ENCODE data around the gene SORL1.

The SORL1 gene

DNA sequence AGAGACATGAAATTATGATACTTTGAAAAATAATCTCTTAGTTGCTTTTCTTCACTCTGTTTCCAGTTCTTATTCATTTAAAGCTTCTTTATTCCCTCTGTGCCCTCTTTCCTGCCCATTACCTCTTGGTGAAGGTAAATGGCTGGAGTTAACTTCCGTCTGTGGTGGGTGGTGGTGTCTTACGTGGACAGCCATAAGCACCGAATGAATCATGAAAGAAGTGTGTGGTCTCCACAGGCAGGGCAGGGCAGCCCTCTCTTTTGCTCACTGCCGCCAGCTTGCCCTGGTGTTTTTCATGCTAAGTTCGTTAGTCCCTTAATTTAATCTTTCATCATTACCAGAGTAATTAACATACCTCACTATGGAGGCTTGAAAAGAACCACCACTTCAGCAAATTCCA lies 99.3 kb downstream of the SORL1 start:
- no peak for TF ChIP-seq CTCF (IDR thresholded peaks at IDR 0.05; ENCODE audit: low read depth, low read length)
- no peak overlapping the region for H3K4me3 ChIP-seq (replicated peaks in 1 of 2; ENCODE audit: low read depth in 2 of 2, low read length in 2 of 2)
- no peak for DNase-seq (ENCODE audit: low read depth in 2 of 2)

GRCh38 chr11:121552154-121552553 lies 100.0 kb downstream of the SORL1 start:
- no peak overlapping the region for H3K4me3 ChIP-seq (replicated peaks in 1 of 2; ENCODE audit: low read depth in 2 of 2, low read length in 2 of 2)
- no peak for DNase-seq (ENCODE audit: low read depth in 2 of 2)
- TF ChIP-seq CTCF (IDR thresholded peaks at IDR 0.05; ENCODE audit: low read depth, low read length): no peak

DNA sequence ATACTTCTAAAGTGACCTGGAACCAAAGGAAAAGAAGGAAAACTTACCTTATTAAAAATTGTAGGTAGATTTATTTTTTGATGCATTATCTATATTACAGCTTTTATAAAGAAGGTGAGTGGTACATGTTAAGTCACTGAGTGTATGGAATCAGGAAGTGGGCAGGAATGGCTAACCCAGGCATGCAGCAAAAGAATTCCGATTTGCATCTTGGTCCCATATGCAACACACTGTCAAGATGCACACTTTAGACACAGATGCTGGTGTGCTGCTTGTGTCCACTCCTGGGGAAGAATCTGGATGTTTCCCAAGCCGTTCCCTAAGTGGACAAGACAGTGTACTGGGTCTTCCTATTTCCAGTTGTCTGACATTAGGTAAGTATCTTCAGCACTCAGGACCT lies 100.5 kb downstream of the SORL1 start:
- no peak for TF ChIP-seq CTCF (IDR thresholded peaks at IDR 0.05; ENCODE audit: low read depth, low read length)
- no peak for DNase-seq (ENCODE audit: low read depth in 2 of 2)
- H3K4me3 ChIP-seq (replicated peaks in 1 of 2; ENCODE audit: low read depth in 2 of 2, low read length in 2 of 2): no peak overlapping the region

- no peak for DNase-seq (ENCODE audit: low read depth in 2 of 2)
- H3K4me3 ChIP-seq (replicated peaks in 1 of 2; ENCODE audit: low read depth in 2 of 2, low read length in 2 of 2): no peak overlapping the region
- TF ChIP-seq CTCF (IDR thresholded peaks at IDR 0.05; ENCODE audit: low read depth, low read length): no peak
These were observed 101.3 kb downstream of the SORL1 start for GRCh38 chr11:121553389-121553788.

- H3K4me3 ChIP-seq (replicated peaks in 1 of 2; ENCODE audit: low read depth in 2 of 2, low read length in 2 of 2): no peak overlapping the region
- no peak for TF ChIP-seq CTCF (IDR thresholded peaks at IDR 0.05; ENCODE audit: low read depth, low read length)
- DNase-seq (ENCODE audit: low read depth in 2 of 2): peak; percentile 5 to 12
These were observed 101.7 kb downstream of the SORL1 start for GRCh38 chr11:121553806-121554205.

- TF ChIP-seq CTCF (IDR thresholded peaks at IDR 0.05; ENCODE audit: low read depth, low read length): no peak
- no peak overlapping the region for H3K4me3 ChIP-seq (replicated peaks in 1 of 2; ENCODE audit: low read depth in 2 of 2, low read length in 2 of 2)
- DNase-seq (ENCODE audit: low read depth in 2 of 2): no peak
These were observed 102.4 kb downstream of the SORL1 start for GRCh38 chr11:121554552-121554951.

GRCh38 chr11:121555121-121555520 lies 103.0 kb downstream of the SORL1 start:
- no peak for DNase-seq (ENCODE audit: low read depth in 2 of 2)
- no peak for TF ChIP-seq CTCF (IDR thresholded peaks at IDR 0.05; ENCODE audit: low read depth, low read length)
- no peak overlapping the region for H3K4me3 ChIP-seq (replicated peaks in 1 of 2; ENCODE audit: low read depth in 2 of 2, low read length in 2 of 2)

Data from cardiac fibroblast (primary cell).